Heart right ventricle (tissue), 16 donors: ENCODE data around the gene PCDH17. TPM values are rescaled to one million over a fixed set of nuclear protein-coding genes. Genes with fewer than 3 reads are reported as not detected.

Experiments
- ATAC-seq, 8 donors: fragments of 200-7000 bp; cut with Tn5 transposase; one replicate each; pipeline ENCODE4 v1.9.1; 2020; ENCODE audit warnings: mild to moderate bottlenecking in 8 of 8, moderate library complexity in 8 of 8, moderate number of reproducible peaks in 1 of 8
- DNase-seq, 2 donors: peaks; one replicate each; pipeline ENCODE4 v3.0.0-alpha.2; 2020
- H3K27ac ChIP-seq, 10 donors: fragments of 200-600 bp; sonication (generic) in 2 of 10; one replicate each; pipeline versions ENCODE4 v1.5.0 to v1.8.0; 2020 to 2022; ENCODE audit warnings: mild to moderate bottlenecking in 3 of 10
- H3K27me3 ChIP-seq, 7 donors: fragments of 200-600 bp; one replicate each; pipeline ENCODE4 v1.8.0; 2021 to 2022; ENCODE audit warnings: mild to moderate bottlenecking in 2 of 7
- H3K36me3 ChIP-seq, 9 donors: fragments of 200-600 bp; sonication (generic) in 1 of 9; one replicate each; pipeline versions ENCODE4 v1.5.0 to v1.8.0; 2020 to 2022; ENCODE audit warnings: mild to moderate bottlenecking in 2 of 9
- H3K4me1 ChIP-seq, 9 donors: fragments of 200-600 bp; sonication (generic) in 1 of 9; one replicate each; pipeline versions ENCODE4 v1.5.0 to v1.8.0; 2020 to 2022; ENCODE audit warnings: mild to moderate bottlenecking in 4 of 9
- H3K4me3 ChIP-seq, 10 donors: fragments of 200-600 bp; sonication (generic) in 2 of 10; one replicate each; pipeline versions ENCODE4 v1.5.0 to v1.8.0; 2020 to 2022; ENCODE audit warnings: mild to moderate bottlenecking in 7 of 10, moderate library complexity in 2 of 10
- H3K9me3 ChIP-seq, 11 donors: fragments of 200-600 bp in 10 of 11; sonication (generic) in 2 of 11; one replicate each; pipeline versions ENCODE4 v1.5.0 to v1.8.0; 2013 to 2022; ENCODE audit warnings: mild to moderate bottlenecking in 2 of 11, control low read depth in 1 of 11, moderate library complexity in 1 of 11
- CTCF ChIP-seq, 9 donors: fragments of 200-600 bp; sonication (generic) in 2 of 9; IDR thresholded peaks; one replicate each; pipeline versions ENCODE4 v1.5.0 to v1.8.0; 2021 to 2022; ENCODE audit warnings: antibody characterized with exemption in 9 of 9, mild to moderate bottlenecking in 5 of 9, moderate library complexity in 1 of 9
- WGBS, 2 donors: extraction: QIAGEN DNeasy Blood & Tissue Kit; methylation state at CpG; one replicate each; pipeline ENCODE4 v1.1.7; 2013; ENCODE audit warnings: inconsistent platforms in 1 of 2; 5-methylcytosine and 5-hydroxymethylcytosine counted together
- intact Hi-C, 10 donors: fragments of 100-400 bp; cut with DNase I; formaldehyde crosslinking; loops; one replicate each; pipeline versions ENCODE4 v1.11.1 to v1.14.2; 2022
- polyA plus RNA-seq, 2 donors: library from polyadenylated mRNA; stranded (reverse); fragments of 200-250 nt; gene quantifications; one replicate each; pipeline ENCODE4 v1.2.3, GENCODE V29; 2013
- total RNA-seq, 10 donors: library from RNA; stranded (reverse); fragmentation: NEBNext Ultra II Directional in 3 of 10; extraction: Animal tissue kit (Norgen Biotek cat#: 25700) in 3 of 10; gene quantifications; one replicate each; pipeline versions ENCODE4 v1.2.1 to v1.2.4, GENCODE V29; 2021 to 2023
- donor health status: Arrhythmogenic right ventricular cardiomyopathy.
- donor health status: ischemic (EF 13 %, LVEDD 7.1; RV severe dilation, severe dysfunction).
- donor health status: healthy with polysubstance abuse.
- donor health status: DM: no; HTN: yes; CAD: no.
- donor health status: DM: no; HTN: no; CAD: no.
- donor health status: ischemic (EF 25% LVEDD 6.9; RV normal size, moderate dysfunction).
- donor health status: ischemic (EF 25% LVEDD 5.7; RV mildly dilated, moderate dysfunction).
- donor health status: healthy.
- donor health status: DM: yes; HTN: yes; CAD: no.
- donor health status: Ischemic cardiomyopathy.
- donor health status: ischemic (EF 35%, LVEDD 5.7; RV mildly dilated, moderate dysfunction).
- donor health status: nonischemic (EF 11% LVEDD 7.7; RV severe dilation, severe dysfunction).
- donor health status: DM: yes; HTN: yes; CAD: no.
- donor health status: PGD.
- donor health status: ischemic (EF 29% LVEDD 5.4; RV normal size, mild dysfunction).
- donor health status: nonischemic (EF 23%, LVEDD 6.1; RV moderate dilation, normal function).

Gene PCDH17
- total and polyA plus RNA-seq, 12 donors, result 0.88 to 14.3 (median 3.3) TPM

GRCh38 chr13:57612568-57612967 lies 19.0 kb upstream of the PCDH17 start:
- no peaks in the 10 kb centered on the region for H3K4me1 ChIP-seq
- WGBS, 2 donors, result 85 to 93% methylated on average over 1 of the region's 1 CpG
- H3K4me3 ChIP-seq, result no peak overlapping the region
- TF ChIP-seq CTCF (IDR thresholded peaks at IDR 0.05), result no peak
- no peaks in the 10 kb centered on the region for H3K27me3 ChIP-seq
- no peaks in the 10 kb centered on the region for H3K36me3 ChIP-seq
- no peak for ATAC-seq
- H3K9me3 ChIP-seq, result no peaks in the 10 kb centered on the region
- intact Hi-C loops, result no loop called here
- H3K27ac ChIP-seq, result no peak overlapping the region
- no peak for DNase-seq

GRCh38 chr13:57624565-57625435 lies 6.7 kb upstream of the PCDH17 start:
- peak in 1 of 2 donors; percentile 51 for DNase-seq
- Histone ChIP-seq H3K9me3 (no peaks in the 10 kb centered on the region), H3K27ac (no peak overlapping the region), H3K4me1 (peaks cover 0 to 7% (median 5%) of the 10 kb centered on the region in 9 donors), H3K36me3 (no peaks in the 10 kb centered on the region), H3K4me3 (no peak overlapping the region), H3K27me3 (peaks cover 0 to 22% (median 0%) of the 10 kb centered on the region in 7 donors)
- TF ChIP-seq CTCF (IDR thresholded peaks at IDR 0.05), result peak; percentile 65 to 89 (median 83)
- peak in 1 of 8 donors; percentile 54 for ATAC-seq
- intact Hi-C loops, result loop anchor here in 8 of 10 donors (2.0 to 10.0 kb wide), 5 partner anchors 230 to 1690 kb away; no protein-coding TSS in a partner anchor
- 6 to 7% methylated on average over 5 of the region's 5 CpGs for WGBS, 2 donors

GRCh38 chr13:57627663-57628062 lies 3.9 kb upstream of the PCDH17 start:
- Histone ChIP-seq H3K27ac (no peak overlapping the region), H3K4me1 (peaks cover 0 to 32% (median 18%) of the 10 kb centered on the region in 9 donors), H3K4me3 (no peak overlapping the region), H3K9me3 (no peaks in the 10 kb centered on the region), H3K27me3 (peaks cover 0 to 51% (median 10%) of the 10 kb centered on the region in 7 donors), H3K36me3 (no peaks in the 10 kb centered on the region)
- intact Hi-C loops, result loop anchor here in 6 of 10 donors (2.0 to 10.0 kb wide), 5 partner anchors 227 to 1687 kb away; no protein-coding TSS in a partner anchor
- DNase-seq (no peak), ATAC-seq (no peak)
- WGBS, 2 donors, result 2 to 3% methylated on average over 3 of the region's 3 CpGs
- peak; percentile 68 to 89 (median 82) for TF ChIP-seq CTCF (IDR thresholded peaks at IDR 0.05)

- peak in 1 of 9 donors; percentile 10 for TF ChIP-seq CTCF (IDR thresholded peaks at IDR 0.05)
- 0 to 1% methylated on average over 29 of the region's 29 CpGs for WGBS, 2 donors
- DNase-seq, result peak; percentile 11 to 14
- ATAC-seq, result peak in 3 of 8 donors; percentile 3 to 20 (median 11)
- Histone ChIP-seq H3K9me3 (no peaks in the 10 kb centered on the region), H3K4me1 (peaks cover 0 to 36% (median 24%) of the 10 kb centered on the region in 9 donors), H3K4me3 (peak overlapping the region; percentile 32 to 77 (median 64)), H3K36me3 (no peaks in the 10 kb centered on the region), H3K27me3 (peaks cover 0 to 68% (median 25%) of the 10 kb centered on the region in 7 donors), H3K27ac (no peak overlapping the region)
- intact Hi-C loops, result loop anchor here in 6 of 10 donors (2.0 to 10.0 kb wide), 5 partner anchors 225 to 1685 kb away; no protein-coding TSS in a partner anchor
These were observed 2.1 kb upstream of the PCDH17 start for GRCh38 chr13:57629391-57629804.
